Mesendoderm (in vitro differentiated cells): ENCODE data around the gene PPP2R1B. TPM values are rescaled to one million over a fixed set of nuclear protein-coding genes. Genes with fewer than 3 reads are reported as not detected.

ENCODE experiments used
- DNase-seq: peaks from one replicate; pipeline ENCODE4 v3.0.0; 2013
- H2AK5ac ChIP-seq: 2 replicates; pipeline ENCODE4 v1.6.1; 2013; ENCODE audit warnings: low read length, inconsistent platforms
- H2BK120ac ChIP-seq: 2 replicates; pipeline ENCODE4 v1.6.1; 2013; ENCODE audit warnings: low read depth, mild to moderate bottlenecking, low read length, moderate library complexity, mixed read lengths
- H2BK15ac ChIP-seq: replicated peaks from 2 replicates; pipeline ENCODE4 v1.6.1; 2013; ENCODE audit warnings: low read depth, mild to moderate bottlenecking, moderate library complexity
- H2BK5ac ChIP-seq: 2 replicates; pipeline ENCODE4 v1.6.1; 2013; ENCODE audit warnings: low read length, inconsistent platforms
- H3K18ac ChIP-seq: 2 replicates; pipeline ENCODE4 v1.6.1; 2013; ENCODE audit warnings: mild to moderate bottlenecking, low read length, mixed read lengths
- H3K23ac ChIP-seq: one replicate; pipeline ENCODE4 v1.6.1; 2013; ENCODE audit warnings: low read length
- H3K27ac ChIP-seq: 2 replicates; pipeline ENCODE4 v1.5.1; 2013; ENCODE audit warnings: low read depth, mild to moderate bottlenecking, inconsistent platforms, low read length, moderate library complexity
- H3K27me3 ChIP-seq: 2 replicates; pipeline ENCODE4 v1.6.1; 2013; ENCODE audit warnings: low read length, control low read depth, mild to moderate bottlenecking, inconsistent platforms; ENCODE audit not compliant: insufficient read depth, poor library complexity
- H3K36me3 ChIP-seq: 2 replicates; pipeline ENCODE4 v1.6.1; 2013; ENCODE audit warnings: low read length, inconsistent platforms; ENCODE audit not compliant: control insufficient read depth, insufficient read depth
- H3K4ac ChIP-seq: one replicate; pipeline ENCODE4 v1.6.1; 2013; ENCODE audit warnings: low read depth, mild to moderate bottlenecking, low read length, moderate library complexity
- H3K4me1 ChIP-seq: 2 replicates; pipeline ENCODE4 v1.6.1; 2013; ENCODE audit warnings: low read depth, low read length, inconsistent platforms; ENCODE audit not compliant: control insufficient read depth
- H3K4me2 ChIP-seq: 2 replicates; pipeline ENCODE4 v1.6.1; 2013; ENCODE audit warnings: low read length
- H3K4me3 ChIP-seq: 2 replicates; pipeline ENCODE4 v1.5.1; 2013; ENCODE audit warnings: mild to moderate bottlenecking, low read length
- H3K56ac ChIP-seq: one replicate; pipeline ENCODE4 v1.6.1; 2013; ENCODE audit warnings: low read length
- H3K79me1 ChIP-seq: 2 replicates; pipeline ENCODE4 v1.6.1; 2013; ENCODE audit warnings: low read length, inconsistent platforms
- H3K79me2 ChIP-seq: 2 replicates; pipeline ENCODE4 v1.6.1; 2013; ENCODE audit warnings: mild to moderate bottlenecking, low read length; ENCODE audit not compliant: control insufficient read depth, insufficient read depth
- H3K9ac ChIP-seq: 2 replicates; pipeline ENCODE4 v1.6.1; 2013; ENCODE audit warnings: low read length, inconsistent platforms
- H4K5ac ChIP-seq: one replicate; pipeline ENCODE4 v1.6.1; 2013; ENCODE audit warnings: low read length
- H4K8ac ChIP-seq: one replicate; pipeline ENCODE4 v1.6.1; 2013; ENCODE audit warnings: low read depth, mild to moderate bottlenecking, control low read depth, low read length, moderate library complexity
- WGBS: extraction: QIAGEN DNeasy Blood & Tissue Kit; methylation state at CpG from one replicate; pipeline ENCODE4 v1.1.7; 2013; ENCODE audit warnings: low lambda C conversion rate, missing lambda C conversion rate; ENCODE audit not compliant: insufficient coverage; ENCODE audit errors: extremely low coverage; 5-methylcytosine and 5-hydroxymethylcytosine counted together
- polyA plus RNA-seq, 2 experiments: library from polyadenylated mRNA; stranded (reverse); fragments of 200-250 nt; gene quantifications; one replicate each; pipeline ENCODE4 v1.2.3, GENCODE V29; 2013

The PPP2R1B gene
- 44.6 TPM for polyA plus RNA-seq (2013, experiment 1 of 2)
- 45.3 TPM for polyA plus RNA-seq (2013, experiment 2 of 2)

- Histone ChIP-seq H2BK15ac (no peak within 1 kb of the TSS), H3K4me1 (peaks cover 2% of the 10 kb centered on the region), H3K4ac (peak within 1 kb of the TSS; percentile 79), H2BK120ac (no peak within 1 kb of the TSS), H3K18ac (peak within 1 kb of the TSS; percentile 97), H3K56ac (peak within 1 kb of the TSS; percentile 98), H3K4me3 (peak within 1 kb of the TSS; percentile 97), H2AK5ac (no peak within 1 kb of the TSS), H3K9ac (peak within 1 kb of the TSS; percentile 95), H3K27ac (peak within 1 kb of the TSS; percentile 94), H3K79me1 (peaks cover 3% of the 10 kb centered on the region), H3K36me3 (no peaks in the 10 kb centered on the region), H3K79me2 (no peaks in the 10 kb centered on the region), H2BK5ac (peak within 1 kb of the TSS; percentile 87), H4K8ac (no peak within 1 kb of the TSS), H3K23ac (no peak within 1 kb of the TSS), H3K27me3 (no peaks in the 10 kb centered on the region), H4K5ac (no peak within 1 kb of the TSS), H3K4me2 (peak within 1 kb of the TSS; percentile 98)
- peak; percentile 94 for DNase-seq
- WGBS = no CpG with 5 or more reads among the region's 61 CpGs
Measured at GRCh38 chr11:111765984-111766833, at the start of gene PPP2R1B. Gene PPP2R1B, minus strand, starts transcription at chr11:111766389. Its CDS starts 28 bp downstream, at chr11:111766361.

GRCh38 chr11:111815489-111815888 lies 49.3 kb upstream of the PPP2R1B start:
- no peak overlapping the region for H2AK5ac ChIP-seq
- no peak overlapping the region for H4K8ac ChIP-seq
- no peak overlapping the region for H3K27ac ChIP-seq
- no peak overlapping the region for H3K23ac ChIP-seq
- no peak overlapping the region for H2BK15ac ChIP-seq
- DNase-seq = no peak
- H3K4me2 ChIP-seq = no peak overlapping the region
- H3K79me1 ChIP-seq = no peaks in the 10 kb centered on the region
- no peak overlapping the region for H4K5ac ChIP-seq
- no peaks in the 10 kb centered on the region for H3K27me3 ChIP-seq
- no peak overlapping the region for H2BK120ac ChIP-seq
- no peak overlapping the region for H2BK5ac ChIP-seq
- no CpG with 5 or more reads among the region's 1 CpG for WGBS
- H3K4me3 ChIP-seq = no peak overlapping the region
- no peak overlapping the region for H3K4ac ChIP-seq
- H3K56ac ChIP-seq = no peak overlapping the region
- no peaks in the 10 kb centered on the region for H3K4me1 ChIP-seq
- H3K36me3 ChIP-seq = no peaks in the 10 kb centered on the region
- H3K9ac ChIP-seq = no peak overlapping the region
- H3K79me2 ChIP-seq = no peaks in the 10 kb centered on the region
- no peak overlapping the region for H3K18ac ChIP-seq

GRCh38 chr11:111814557-111815320 lies 48.5 kb upstream of the PPP2R1B start:
- Histone ChIP-seq H3K79me1 (no peaks in the 10 kb centered on the region), H2AK5ac (no peak overlapping the region), H2BK120ac (no peak overlapping the region), H3K4ac (no peak overlapping the region), H3K27ac (no peak overlapping the region), H3K56ac (no peak overlapping the region), H4K8ac (no peak overlapping the region), H3K18ac (no peak overlapping the region), H3K4me1 (no peaks in the 10 kb centered on the region), H3K36me3 (no peaks in the 10 kb centered on the region), H3K79me2 (no peaks in the 10 kb centered on the region), H3K4me3 (no peak overlapping the region), H3K27me3 (no peaks in the 10 kb centered on the region), H3K4me2 (no peak overlapping the region), H4K5ac (no peak overlapping the region), H3K23ac (no peak overlapping the region), H2BK5ac (no peak overlapping the region), H2BK15ac (no peak overlapping the region), H3K9ac (no peak overlapping the region)
- no peak for DNase-seq
- WGBS = no CpG with 5 or more reads among the region's 8 CpGs

GRCh38 chr11:111814106-111814505 lies 47.9 kb upstream of the PPP2R1B start:
- H3K18ac ChIP-seq = no peak overlapping the region
- H3K4me3 ChIP-seq = no peak overlapping the region
- H2AK5ac ChIP-seq = no peak overlapping the region

GRCh38 chr11:111812211-111812610 lies 46.0 kb upstream of the PPP2R1B start:
- Histone ChIP-seq H3K4me1 (no peaks in the 10 kb centered on the region), H3K27ac (no peak overlapping the region), H3K23ac (no peak overlapping the region), H3K18ac (no peak overlapping the region), H2AK5ac (no peak overlapping the region), H2BK120ac (no peak overlapping the region), H4K8ac (no peak overlapping the region), H4K5ac (no peak overlapping the region), H3K36me3 (no peaks in the 10 kb centered on the region), H2BK5ac (no peak overlapping the region), H2BK15ac (no peak overlapping the region), H3K79me2 (no peaks in the 10 kb centered on the region), H3K4me3 (no peak overlapping the region), H3K27me3 (no peaks in the 10 kb centered on the region), H3K79me1 (no peaks in the 10 kb centered on the region), H3K4me2 (no peak overlapping the region), H3K4ac (no peak overlapping the region), H3K9ac (no peak overlapping the region), H3K56ac (no peak overlapping the region)
- WGBS = no CpG with 5 or more reads among the region's 2 CpGs
- DNase-seq = no peak

More at GRCh38 chr11:111814106-111814505, 47.9 kb upstream of the PPP2R1B start:
- Histone ChIP-seq H3K9ac (no peak overlapping the region), H3K4ac (no peak overlapping the region), H3K27ac (no peak overlapping the region), H4K8ac (no peak overlapping the region), H3K23ac (no peak overlapping the region), H3K79me1 (no peaks in the 10 kb centered on the region), H3K36me3 (no peaks in the 10 kb centered on the region), H3K56ac (no peak overlapping the region), H3K79me2 (no peaks in the 10 kb centered on the region), H3K4me2 (no peak overlapping the region), H2BK15ac (no peak overlapping the region), H3K27me3 (no peaks in the 10 kb centered on the region), H3K4me1 (no peaks in the 10 kb centered on the region), H2BK120ac (no peak overlapping the region), H4K5ac (no peak overlapping the region), H2BK5ac (no peak overlapping the region)
- WGBS = no CpG with 5 or more reads among the region's 1 CpG
- DNase-seq = no peak
